Activated T-cell treated with anti-CD3 and anti-CD28 coated beads for 1 hour (primary cell): ENCODE measurements around the gene SH2D1A.
"Not testable (repeated sequence)": the region's sequence is repeated elsewhere in the genome, so short reads cannot be mapped to it uniquely, and the experiment has no call there.

Experiments
- DNase-seq: peaks from one replicate; pipeline ENCODE4 v3.0.0-alpha.2; 2020; ENCODE audit warnings: low read depth

The SH2D1A gene

DNA sequence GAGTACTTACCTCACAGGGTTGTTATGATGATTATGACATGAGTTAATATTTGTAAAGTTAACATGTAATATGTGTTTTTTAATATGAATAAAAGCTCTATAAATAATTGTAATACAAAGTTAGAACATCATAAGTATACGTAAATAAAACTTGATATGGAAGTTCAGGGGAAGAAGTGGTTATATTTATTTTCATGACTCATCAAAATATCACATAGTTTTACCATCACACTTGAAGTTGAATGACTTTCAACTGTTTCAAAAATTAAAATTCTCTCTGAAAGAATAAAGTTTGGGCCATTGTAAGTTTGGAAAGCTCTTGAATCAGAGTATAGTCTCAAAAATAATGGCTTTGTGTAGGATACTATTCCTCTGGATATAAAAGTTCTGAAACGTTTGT is 8.3 kb downstream of the SH2D1A start:
- no peak for DNase-seq

DNA sequence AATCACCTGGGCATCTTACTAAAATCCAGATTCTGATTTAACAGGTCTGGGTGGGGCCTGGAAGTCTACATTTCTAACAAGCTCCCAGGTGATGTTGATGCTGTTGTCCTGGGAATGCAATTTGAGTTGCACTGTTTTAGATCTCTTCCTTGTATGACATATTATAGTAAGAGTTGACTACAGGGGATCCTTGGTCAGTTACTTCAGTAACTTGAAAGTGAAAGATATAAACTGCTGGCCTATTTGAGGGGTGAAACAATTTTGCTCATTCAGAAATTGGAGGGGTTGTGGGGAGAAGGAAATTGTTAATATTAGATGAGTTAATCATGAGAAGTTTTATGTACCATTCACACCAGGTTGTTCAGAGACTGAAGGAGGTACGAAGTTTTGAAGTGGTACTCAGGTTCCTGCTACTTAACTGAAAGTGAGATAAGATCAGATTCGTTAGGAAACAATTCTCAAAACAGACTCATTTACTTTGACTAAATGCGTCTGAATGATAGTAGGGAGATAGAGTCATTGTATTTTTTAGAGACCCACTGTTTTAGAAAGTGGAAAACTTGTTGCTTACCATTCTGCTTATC is 12.5 kb downstream of the SH2D1A start:
- DNase-seq: no peak

DNA sequence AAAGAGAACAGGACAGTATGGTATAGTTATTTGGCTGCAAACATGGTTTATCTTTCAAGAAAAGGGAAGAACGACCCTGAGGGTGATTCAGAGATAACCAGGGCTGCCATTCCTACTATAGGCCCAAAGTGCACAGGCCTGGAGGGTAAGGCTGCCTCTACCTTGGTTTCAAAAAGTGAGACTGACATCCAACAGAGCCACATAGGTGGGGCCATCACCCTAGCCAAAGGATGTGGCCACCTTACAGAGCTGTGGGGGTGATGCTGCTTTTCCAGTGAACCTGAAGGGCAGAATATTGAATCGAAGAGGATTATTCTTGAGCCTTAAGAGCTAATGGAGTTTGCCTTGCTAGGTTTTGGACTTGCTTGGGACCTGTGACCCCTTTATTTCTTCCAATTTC is 15.7 kb downstream of the SH2D1A start:
- no peak for DNase-seq

DNA sequence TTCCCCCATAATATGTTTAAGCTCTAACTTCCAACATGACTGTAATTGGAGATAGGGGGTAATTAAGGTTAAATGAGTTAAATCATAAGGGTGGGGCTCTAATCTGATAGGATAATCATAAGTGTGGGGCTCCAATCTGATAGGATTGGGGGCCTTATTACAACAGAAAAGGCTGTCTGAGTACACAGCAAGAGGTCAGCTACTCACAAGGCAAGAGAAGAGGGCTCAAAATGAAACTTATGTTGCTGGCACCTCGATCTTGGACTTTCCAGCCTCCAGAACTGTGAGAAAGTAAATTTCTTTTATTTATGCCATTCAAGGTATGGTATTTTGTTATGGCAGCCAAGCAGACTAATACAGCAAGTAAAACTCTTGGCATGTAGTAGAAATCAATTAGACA is 16.4 kb downstream of the SH2D1A start:
- DNase-seq: no peak

DNA sequence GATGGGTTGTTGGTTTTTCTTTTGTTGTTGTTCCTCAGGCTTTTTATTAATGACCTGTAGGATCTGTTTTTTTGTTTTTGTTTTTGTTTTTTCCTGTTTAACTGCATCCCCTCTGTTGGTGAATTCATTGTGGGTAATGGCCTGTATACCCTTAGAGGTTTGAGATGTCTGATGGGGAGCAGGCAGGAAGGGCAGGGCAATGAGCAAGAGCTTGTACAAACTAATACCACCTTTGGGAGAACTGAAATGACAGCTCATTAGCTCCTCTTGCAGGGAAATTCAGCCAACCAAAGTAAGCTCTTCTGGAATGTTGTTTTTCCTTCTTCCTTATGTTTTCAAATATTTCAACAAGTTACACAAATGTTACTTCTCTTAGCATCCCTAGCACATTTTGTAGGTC is 23.4 kb downstream of the SH2D1A start:
- no peak for DNase-seq

DNA sequence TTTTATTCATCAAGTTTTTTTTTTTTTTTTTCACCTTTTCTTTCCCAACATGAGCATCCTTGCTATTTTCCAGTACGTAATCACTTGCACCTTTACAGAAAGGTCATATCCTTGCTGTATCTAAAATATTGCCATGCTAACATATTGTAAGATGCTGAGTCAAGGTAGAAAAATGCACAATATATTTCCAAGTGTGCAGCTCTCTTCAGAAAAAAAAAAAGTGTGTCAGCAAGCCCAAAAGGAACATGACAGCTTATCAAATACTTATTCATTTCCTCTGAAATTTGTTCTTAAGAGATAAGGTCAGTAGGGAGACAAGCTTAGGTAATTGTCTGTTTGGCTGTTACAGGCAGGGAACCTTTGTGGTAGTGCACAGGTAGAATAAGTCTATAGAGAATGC is 27.0 kb downstream of the SH2D1A start:
- no peak for DNase-seq

DNA sequence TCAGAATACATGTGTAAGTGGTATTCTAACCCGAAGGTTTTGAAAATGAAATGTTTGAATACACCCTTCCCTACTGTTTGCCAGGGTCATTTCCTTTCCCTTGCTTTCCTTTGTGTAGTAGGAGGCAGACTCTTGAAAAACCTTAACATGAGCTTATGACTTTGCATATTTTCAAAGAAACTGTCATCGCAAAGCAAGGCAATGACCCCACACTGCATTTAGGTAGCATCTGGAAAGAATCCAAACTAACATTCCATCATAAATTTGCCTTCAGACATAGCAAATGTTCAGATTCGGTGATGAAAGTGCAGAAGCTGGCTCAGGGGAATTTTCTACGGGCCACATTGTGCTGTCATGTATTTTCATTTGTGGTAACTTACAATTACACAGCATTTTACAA is 32.3 kb downstream of the SH2D1A start:
- DNase-seq: no peak

DNA sequence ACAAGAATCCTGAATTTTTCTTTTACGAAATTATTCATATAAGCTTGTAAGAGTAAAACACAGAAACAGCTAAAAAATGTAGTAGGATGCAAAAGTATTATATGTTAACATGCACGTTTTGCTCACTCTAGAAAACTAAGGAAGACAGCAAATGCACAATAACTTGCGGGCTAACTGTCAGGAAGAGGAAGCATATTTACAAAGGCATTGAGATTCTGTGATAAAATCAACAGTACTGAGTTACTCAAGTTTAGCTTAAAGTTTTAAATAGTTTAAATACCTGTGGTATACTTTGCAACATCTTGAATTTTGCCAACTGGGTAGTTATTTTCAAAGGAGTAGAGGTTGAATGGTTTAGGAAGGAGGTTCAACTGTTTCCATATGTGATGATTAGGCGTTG is 37.0 kb downstream of the SH2D1A start:
- no peak for DNase-seq

DNA sequence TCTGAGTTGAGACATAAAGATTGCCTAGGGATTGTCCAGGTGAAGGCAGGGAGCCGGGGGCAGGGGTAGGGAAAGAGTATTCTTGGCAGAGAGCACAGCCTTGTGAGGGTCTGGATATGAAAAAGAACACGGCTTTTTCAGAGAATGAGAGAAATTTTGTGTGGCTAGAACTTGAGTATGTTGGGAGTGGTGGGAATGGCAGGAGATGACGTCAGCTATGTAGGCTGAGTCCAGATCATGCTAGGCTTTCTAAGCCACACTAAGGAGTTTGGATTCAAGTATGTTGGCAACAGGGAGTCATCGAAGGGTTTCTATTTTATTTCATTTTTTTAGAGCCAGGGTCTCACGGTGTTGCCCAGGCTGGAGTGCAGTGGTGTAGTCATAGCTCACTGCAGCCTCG is 40.0 kb downstream of the SH2D1A start:
- DNase-seq: no peak

DNA sequence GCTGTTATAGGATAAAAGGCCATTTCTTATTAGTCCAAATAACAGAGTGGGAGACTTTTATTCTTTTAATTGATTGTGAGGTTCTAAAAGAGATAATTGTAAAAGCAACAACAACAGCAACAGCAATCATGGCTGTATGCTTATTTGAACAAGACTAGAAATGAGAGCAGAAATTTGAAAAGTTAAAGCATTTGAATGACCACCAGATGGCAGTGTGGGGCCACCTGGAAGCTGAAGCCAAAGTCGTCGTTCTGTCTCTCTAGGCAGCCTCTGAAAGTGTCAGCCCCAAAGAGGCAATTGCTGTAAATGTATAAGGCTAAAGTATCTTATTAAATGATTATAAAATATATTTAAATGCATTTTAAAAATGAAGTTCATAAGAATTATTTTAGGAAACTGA is 42.2 kb downstream of the SH2D1A start:
- DNase-seq: peak; percentile 41

DNA sequence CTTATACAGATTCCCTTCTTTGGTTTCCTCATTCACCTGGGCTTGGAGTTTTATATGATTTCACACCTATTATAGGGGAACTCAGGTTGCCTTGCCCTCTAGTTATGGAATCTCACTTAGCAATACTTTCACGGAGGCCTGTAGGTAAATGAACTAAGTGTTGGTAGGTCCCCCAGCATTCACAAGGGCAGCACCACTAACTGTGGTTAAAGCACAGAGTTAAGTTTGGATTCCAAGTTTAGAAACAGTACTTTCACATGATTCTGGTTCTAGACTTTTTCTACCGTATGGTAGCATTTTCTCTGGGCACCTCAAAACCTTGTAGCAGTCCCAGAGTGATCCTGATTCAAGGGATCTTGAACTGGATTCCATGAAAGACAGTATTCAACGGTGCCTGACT is 46.4 kb downstream of the SH2D1A start:
- DNase-seq: no peak

DNA sequence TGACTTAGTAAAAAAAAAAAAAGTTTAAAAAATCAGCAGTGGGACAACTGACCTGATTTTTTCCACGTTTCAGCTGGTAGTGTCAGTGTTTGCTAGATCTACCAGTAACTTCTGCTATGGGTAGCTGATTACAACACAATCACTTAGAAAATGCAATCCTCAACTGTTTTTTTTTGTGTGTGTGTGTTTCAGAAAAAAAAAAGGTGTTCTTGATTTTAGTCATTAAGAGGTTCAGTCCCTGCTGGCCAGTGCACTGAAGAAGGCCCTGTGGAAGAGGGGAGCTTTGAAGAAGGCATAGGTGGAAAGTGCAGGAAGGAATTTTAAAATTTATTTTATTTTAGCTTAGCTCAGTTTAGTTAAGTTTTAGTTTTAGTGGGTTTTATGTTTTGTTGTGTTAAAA is 46.9 kb downstream of the SH2D1A start:
- DNase-seq: no peak

DNA sequence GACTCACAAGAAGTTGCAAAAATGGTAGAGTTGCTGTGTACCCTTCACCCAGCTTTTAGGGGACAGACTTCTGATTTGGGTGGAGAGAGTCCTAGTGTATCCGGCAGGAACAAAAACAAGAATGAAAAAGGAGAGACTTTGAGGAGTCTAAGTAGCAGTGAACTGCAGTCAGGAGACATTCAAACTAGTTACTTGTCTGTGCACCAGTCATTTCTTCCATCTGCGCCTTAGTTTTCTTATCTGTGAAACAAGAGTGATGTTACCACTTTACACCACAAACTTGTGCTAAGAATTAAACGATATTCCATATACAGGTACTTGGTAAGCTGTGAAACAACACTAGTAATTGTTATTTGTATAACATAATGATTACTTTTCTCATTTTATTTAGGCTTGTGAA is 47.3 kb downstream of the SH2D1A start:
- no peak for DNase-seq

DNA sequence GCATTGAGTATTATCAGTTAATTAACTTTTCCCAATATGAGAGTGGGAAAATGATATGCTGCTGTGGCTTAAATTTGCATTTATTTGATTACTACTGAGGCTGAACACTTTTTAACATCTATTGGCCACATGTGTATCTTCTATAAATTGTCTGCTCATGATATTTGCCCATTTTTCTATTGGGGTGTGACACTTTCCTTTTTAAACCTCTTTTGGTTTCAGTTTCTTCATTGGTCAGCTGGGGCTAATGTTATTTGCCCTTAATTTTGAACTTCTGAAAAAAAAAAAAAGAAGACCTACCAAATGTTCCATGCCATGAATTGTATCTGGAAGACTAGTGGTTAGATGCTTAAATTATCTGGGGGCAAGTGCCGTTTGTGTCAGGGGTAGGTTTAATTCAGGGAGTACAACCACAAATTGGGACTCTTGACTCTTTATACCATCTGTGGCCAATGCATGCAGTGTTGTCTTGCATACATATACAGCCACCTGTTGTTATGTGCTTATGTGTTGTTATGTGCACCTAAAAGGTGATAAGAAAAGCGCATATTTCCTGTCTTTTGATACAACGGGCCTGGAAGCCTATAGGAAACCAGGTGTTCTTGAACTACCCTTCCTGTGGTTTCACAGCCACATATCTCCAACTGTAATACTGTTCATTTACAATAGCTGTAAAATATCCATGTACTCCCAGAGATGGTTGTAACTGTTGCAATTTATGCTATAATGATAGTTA is 49.0 kb downstream of the SH2D1A start:
- DNase-seq: no peak

DNA sequence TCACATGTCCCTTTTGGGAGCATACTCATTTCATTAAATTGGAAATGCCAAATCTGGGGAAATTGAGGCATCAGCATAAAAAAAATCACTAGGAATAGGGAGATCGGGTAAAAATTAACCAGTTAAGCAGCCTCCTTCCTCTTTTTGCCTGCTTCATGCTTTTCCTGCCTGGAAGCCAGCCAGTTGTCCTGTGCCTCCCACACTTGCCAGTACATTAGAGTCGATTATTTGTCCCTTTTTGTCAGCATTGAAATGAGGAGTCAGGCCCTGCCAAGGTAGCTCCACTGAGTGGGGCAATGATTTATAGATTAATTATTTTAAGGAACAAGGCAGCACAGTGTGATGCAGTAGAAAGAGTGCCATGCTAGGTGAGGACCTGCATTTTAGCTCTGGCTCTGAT is 55.3 kb downstream of the SH2D1A start:
- DNase-seq: no peak

DNA sequence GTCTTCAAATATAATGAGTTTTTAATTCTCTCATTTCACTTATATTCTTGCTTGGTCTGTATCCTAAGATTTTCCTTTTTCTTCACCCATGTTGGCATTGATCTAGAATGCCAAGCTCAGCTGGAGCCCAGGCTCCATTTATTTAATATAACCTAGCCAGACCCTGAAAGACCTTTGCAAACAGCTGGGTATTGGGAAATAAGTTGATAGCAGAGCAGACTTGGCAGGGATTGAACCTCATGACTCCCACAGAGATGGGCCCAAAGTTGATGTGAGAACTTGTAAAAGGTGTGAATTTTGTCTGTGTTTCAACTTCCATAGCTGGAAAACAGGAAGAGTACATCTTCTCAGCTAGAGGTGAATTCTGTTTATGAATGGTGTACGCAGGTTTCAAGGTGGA is 59.5 kb downstream of the SH2D1A start:
- DNase-seq: no peak

DNA sequence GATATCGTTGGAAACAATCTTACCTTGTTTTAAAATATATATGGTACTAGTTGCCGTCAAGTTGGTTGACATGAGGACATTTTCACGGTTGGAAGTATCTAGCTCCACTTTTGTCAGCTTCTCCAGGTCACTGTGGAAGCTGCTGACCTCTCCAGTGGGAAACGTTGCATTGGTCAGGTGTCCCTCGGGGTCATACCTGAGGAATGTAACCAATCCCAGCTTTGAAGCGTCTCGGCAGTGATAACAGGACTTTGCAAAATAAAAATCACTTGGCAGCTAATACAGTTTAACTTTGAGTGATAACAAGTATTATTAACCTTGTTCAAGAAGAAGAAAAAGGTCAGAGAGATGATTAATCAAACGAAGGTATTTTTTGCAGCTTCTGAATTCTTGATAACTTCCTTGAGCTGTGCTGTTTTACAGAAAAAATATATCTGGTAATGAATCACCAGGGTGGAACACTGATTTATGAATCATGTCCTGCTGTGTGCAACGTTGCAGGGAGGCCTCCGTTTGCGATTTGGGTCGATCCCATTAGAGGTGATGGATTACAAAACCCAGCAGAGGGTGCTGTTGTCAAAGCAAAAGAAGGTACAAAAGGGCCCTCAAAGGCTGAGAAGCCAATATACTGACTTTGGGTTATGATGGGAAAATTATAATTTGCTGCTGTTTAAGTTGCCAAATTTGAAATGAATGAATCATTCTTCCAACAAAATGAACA is 60.1 kb downstream of the SH2D1A start:
- peak; percentile 25 for DNase-seq

DNA sequence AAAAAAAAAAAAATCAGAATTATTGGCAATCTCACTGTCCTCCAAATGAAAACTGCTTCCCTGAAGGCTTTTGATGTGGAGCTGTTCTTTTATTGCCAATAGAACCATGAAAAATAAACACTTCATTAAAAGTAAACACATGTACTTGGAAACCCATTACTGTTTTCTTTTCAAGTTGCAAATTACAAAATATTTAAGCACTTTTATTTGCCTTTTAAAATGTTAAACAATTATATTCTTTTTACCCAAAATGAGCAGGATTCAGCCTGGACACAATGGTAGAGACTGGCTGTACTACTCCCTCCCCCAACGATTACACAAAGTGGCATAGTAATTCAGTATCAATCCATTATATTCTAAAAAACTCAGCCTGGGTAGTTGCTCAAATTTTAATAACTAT is 60.9 kb downstream of the SH2D1A start:
- DNase-seq: no peak

DNA sequence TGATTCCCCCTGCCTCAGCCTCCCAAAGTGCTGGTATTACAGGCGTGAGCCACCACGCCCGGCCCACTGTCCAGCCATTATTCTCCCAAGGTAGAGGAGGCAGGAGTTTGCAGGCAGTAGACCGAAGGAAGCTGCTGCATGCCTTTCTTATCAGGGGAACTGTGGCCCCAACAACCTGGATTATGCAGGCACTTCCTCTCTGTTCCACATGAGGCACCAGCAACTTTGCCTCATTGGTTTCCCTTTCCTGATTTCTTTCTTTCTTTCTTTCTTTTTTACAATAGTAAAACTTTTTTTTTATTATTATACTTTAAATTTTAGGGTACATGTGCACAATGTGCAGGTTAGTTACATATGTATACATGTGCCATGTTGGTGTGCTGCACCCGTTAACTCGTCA is 62.0 kb downstream of the SH2D1A start:
- DNase-seq: not testable (repeated sequence)

DNA sequence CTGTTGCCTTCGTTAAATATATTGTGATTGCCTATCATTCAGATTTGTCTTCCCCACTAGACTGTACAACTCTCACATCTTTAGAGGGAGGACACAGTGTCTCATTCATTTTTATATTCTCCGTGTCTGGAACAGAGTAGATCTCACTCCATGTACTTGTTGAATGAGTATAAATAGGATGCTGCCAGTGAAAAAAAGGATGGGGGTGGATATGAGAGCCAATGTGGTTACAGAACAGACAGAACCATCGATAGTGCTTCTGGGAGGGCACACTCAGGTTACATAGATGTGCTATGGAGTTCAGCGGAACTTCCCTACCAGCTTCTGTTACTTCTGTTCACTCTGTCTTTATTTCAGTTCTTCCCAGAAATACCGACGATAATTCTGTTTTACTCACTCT is 66.9 kb downstream of the SH2D1A start:
- DNase-seq: no peak

DNA sequence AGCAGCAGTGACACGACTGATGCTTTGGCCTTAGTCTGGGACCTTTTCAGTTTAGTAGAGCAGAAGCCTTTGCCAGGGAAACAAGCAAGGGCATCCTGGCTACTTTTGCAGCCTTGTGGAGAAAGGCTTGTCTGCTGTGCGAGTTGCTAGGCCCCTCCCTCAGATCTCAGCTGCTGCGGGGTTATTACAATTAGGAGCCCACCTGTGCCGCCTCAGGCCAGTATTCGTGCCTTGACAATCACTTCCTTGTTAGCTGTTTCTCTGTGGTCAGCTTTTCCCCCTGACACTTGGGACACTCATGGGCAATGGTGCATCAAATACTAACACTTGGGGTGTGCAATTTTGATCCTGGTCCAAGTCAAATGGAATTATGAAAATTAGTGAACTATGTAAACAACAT is 67.9 kb downstream of the SH2D1A start:
- DNase-seq: no peak

DNA sequence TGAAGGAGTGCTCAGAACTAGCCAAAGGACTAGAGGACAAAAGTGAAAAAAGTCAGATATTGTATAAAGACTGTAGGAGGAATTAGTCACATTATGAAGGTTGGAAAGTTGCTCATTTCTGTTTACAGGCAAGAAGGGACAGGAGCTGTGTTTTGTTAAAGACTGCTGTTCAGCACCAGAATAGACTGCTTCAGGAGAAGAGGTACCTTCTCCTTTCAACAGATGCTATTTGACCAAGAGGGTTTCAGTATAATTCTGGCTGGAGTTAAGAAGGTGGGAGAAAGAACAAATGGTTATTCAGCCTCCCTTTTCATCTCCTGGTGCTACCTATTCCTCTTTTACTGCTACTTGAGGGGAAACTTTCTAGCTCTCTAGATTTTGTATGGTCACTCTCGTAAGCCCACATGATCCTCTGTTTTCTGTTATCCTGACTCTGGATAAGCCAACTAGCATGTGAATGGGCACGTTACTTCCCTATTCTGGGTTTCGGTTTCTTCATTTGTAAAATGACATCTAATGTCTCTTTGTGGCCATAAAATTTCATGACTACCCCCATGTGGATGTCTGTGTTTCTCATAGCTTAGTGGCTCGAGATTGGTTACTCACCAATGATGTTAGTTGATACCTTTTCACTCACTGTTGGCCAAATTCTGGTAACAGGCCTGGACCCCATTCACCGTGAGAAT is 68.9 kb downstream of the SH2D1A start:
- DNase-seq: no peak
